HepG2 (cell line): ENCODE results near the gene MRPS11. TPM values are rescaled to one million over a fixed set of nuclear protein-coding genes. Genes with fewer than 3 reads are reported as not detected.

Source experiments
- ATAC-seq: fragments of 200-7000 bp; cut with Tn5 transposase; 3 replicates; pipeline ENCODE4 v1.9.1; 2020; ENCODE audit warnings: mild to moderate bottlenecking, moderate library complexity
- BruUV-seq: library from RNA; stranded (reverse); fragments of 400-500 nt; replicated peaks from 2 replicates; lab custom pipeline; 2021; lab: Mats Ljungman, UMichigan
- CTCF ChIA-PET: fragments of 300-600 bp; formaldehyde crosslinking; extraction: SDS; loops from one replicate; lab custom pipeline; 2021; ENCODE audit warnings: low total read pairs, inconsistent platforms, low intra/inter-chr PET ratio; lab: Yijun Ruan, JAX
- POLR2A ChIA-PET: fragments of 350-600 bp; sonication (Branson Sonifier 250); formaldehyde crosslinking; loops from one replicate; lab custom pipeline; 2020; ENCODE audit warnings: antibody characterized with exemption, inconsistent platforms; lab: Yijun Ruan, JAX
- DNase-seq: peaks from one replicate; pipeline ENCODE4 v3.0.0-alpha.2; 2015; ENCODE audit warnings: low spot score
- FAIRE-seq: peaks from 3 replicates; lab custom pipeline; 2011; peaks lifted over from hg19 to GRCh38; lab: Jason Lieb, UNC
- H2AFZ ChIP-seq: one replicate; pipeline ENCODE4 v1.6.1; 2011; ENCODE audit warnings: low read length, inconsistent platforms
- H3K27ac ChIP-seq: fragments of 300-600 bp; 3 replicates; pipeline ENCODE4 v1.8.0; 2011; ENCODE audit warnings: mixed run types, mild to moderate bottlenecking, mixed read lengths, low read length, inconsistent platforms; ENCODE audit not compliant: insufficient read depth; ENCODE audit errors: extremely low read length
- H3K27me3 ChIP-seq, 2 experiments: fragments of 200-600 bp in 1 of 2; 2 replicates in 1 of 2; 3 replicates in 1 of 2; pipeline versions ENCODE4 v1.6.0 to v1.8.0; 2011; ENCODE audit warnings: low read length in 2 of 2, mild to moderate bottlenecking in 2 of 2, moderate library complexity in 2 of 2, inconsistent platforms in 1 of 2; ENCODE audit not compliant: insufficient read depth in 2 of 2, control insufficient read depth in 1 of 2
- H3K36me3 ChIP-seq, 2 experiments: fragments of 200-600 bp in 1 of 2; replicated peaks in 1 of 2; 2 replicates in 1 of 2; 3 replicates in 1 of 2; pipeline versions ENCODE4 v1.5.1 to v1.8.0; 2011; ENCODE audit warnings: low read length in 2 of 2, inconsistent platforms in 1 of 2; ENCODE audit not compliant: insufficient read depth in 2 of 2, control insufficient read depth in 1 of 2
- H3K4me1 ChIP-seq: 2 replicates; pipeline ENCODE4 v1.5.1; 2012; ENCODE audit warnings: low read length, inconsistent platforms; ENCODE audit not compliant: insufficient read depth
- H3K4me2 ChIP-seq: 2 replicates; pipeline ENCODE4 v1.6.0; 2011; ENCODE audit warnings: low read depth, low read length, inconsistent platforms
- H3K4me3 ChIP-seq, 3 experiments: fragments of 200-600 bp in 1 of 3; sonication (generic), shearing (Covaris generic) in 1 of 3; replicated peaks in 1 of 3; 2 replicates each; pipeline ENCODE4 v1.5.1; 2011 to 2016; ENCODE audit warnings: low read length in 3 of 3, inconsistent platforms in 2 of 3, low read depth in 2 of 3, mild to moderate bottlenecking in 2 of 3, control low read depth in 1 of 3, mixed read lengths in 1 of 3; ENCODE audit not compliant: insufficient read depth in 1 of 3
- H3K79me2 ChIP-seq: one replicate; pipeline ENCODE4 v1.6.1; 2011; ENCODE audit warnings: low read length, inconsistent platforms; ENCODE audit not compliant: insufficient read depth
- H3K9ac ChIP-seq: 2 replicates; pipeline ENCODE4 v1.6.0; 2011; ENCODE audit warnings: mild to moderate bottlenecking, low read depth, low read length, inconsistent platforms; ENCODE audit not compliant: insufficient read depth
- H3K9me3 ChIP-seq: 2 replicates; pipeline ENCODE4 v1.5.1; 2012; ENCODE audit warnings: mild to moderate bottlenecking, low read length
- H4K20me1 ChIP-seq: 2 replicates; pipeline ENCODE4 v1.6.0; 2011; ENCODE audit warnings: inconsistent platforms, mild to moderate bottlenecking, low read length, moderate library complexity; ENCODE audit not compliant: insufficient read depth
- FOXJ3 ChIP-seq: sonication (generic); formaldehyde crosslinking; IDR thresholded peaks from 2 replicates; pipeline ENCODE4 v1.4.0; 2020; ENCODE audit warnings: missing genetic modification reagents, mild to moderate bottlenecking, borderline replicate concordance
- FOXK2 ChIP-seq: fragments of 450-650 bp; IDR thresholded peaks from 2 replicates; pipeline ENCODE4 v1.6.1; 2016
- PHB2 ChIP-seq: fragments of 450-650 bp; IDR thresholded peaks from 2 replicates; pipeline ENCODE4 v1.6.1; 2018; ENCODE audit not compliant: partially characterized antibody
- PPARG ChIP-seq: conservative IDR thresholded peaks from 2 replicates; pipeline ENCODE4 v1.6.1; 2016; ENCODE audit warnings: missing biosample characterization, missing genetic modification reagents
- SRF ChIP-seq: IDR thresholded peaks from 2 replicates; pipeline ENCODE4 v1.6.1; 2011; ENCODE audit warnings: mild to moderate bottlenecking, low read depth, low read length, moderate library complexity
- U2AF2 ChIP-seq: fragments of 200-400 bp; formaldehyde crosslinking; IDR thresholded peaks from 2 replicates; pipeline ENCODE4 v1.6.1; 2017; ENCODE audit warnings: low read depth, mild to moderate bottlenecking, low read length
- ZC3H4 ChIP-seq: sonication (generic); formaldehyde crosslinking; IDR thresholded peaks from 2 replicates; pipeline ENCODE4 v1.4.0; 2020; ENCODE audit warnings: missing genetic modification reagents, borderline replicate concordance
- ZIK1 ChIP-seq: sonication (generic); formaldehyde crosslinking; IDR thresholded peaks from 2 replicates; pipeline ENCODE4 v1.5.0; 2020; ENCODE audit warnings: mild to moderate bottlenecking, low read depth, missing genetic modification reagents, borderline replicate concordance
- ZMYM4 ChIP-seq: sonication (generic); formaldehyde crosslinking; IDR thresholded peaks from 2 replicates; pipeline ENCODE4 v1.8.1; 2023; ENCODE audit warnings: mild to moderate bottlenecking, missing genetic modification reagents
- ZNF138 ChIP-seq: sonication (generic); formaldehyde crosslinking; IDR thresholded peaks from 2 replicates; pipeline ENCODE4 v1.5.0; 2020; ENCODE audit warnings: mild to moderate bottlenecking, low read depth, missing genetic modification reagents
- ZNF577 ChIP-seq: sonication (generic); formaldehyde crosslinking; IDR thresholded peaks from 2 replicates; pipeline ENCODE4 v1.4.0; 2020; ENCODE audit warnings: mild to moderate bottlenecking, low read depth, missing genetic modification reagents, borderline replicate concordance
- ZNF879 ChIP-seq: sonication (generic); formaldehyde crosslinking; IDR thresholded peaks from 2 replicates; pipeline ENCODE4 v1.8.1; 2023; ENCODE audit warnings: missing genetic modification reagents
- WGBS: methylation state at CpG from one replicate; pipeline ENCODE4 v1.1.6; 2017; ENCODE audit warnings: low lambda C conversion rate; 5-methylcytosine and 5-hydroxymethylcytosine counted together
- in situ Hi-C: cut with HindIII; loops from 2 replicates; pipeline ENCODE4 v1.10.0; 2017; ENCODE audit warnings: low pct_unique_long_range_greater_than_20kb; ENCODE audit not compliant: extremely low pct_ligation_motif_present
- intact Hi-C: fragments of 100-400 bp; cut with micrococcal nuclease; formaldehyde crosslinking; loops from one replicate; pipeline ENCODE4 v1.10.0; 2022; ENCODE audit not compliant: unreplicated experiment
- polyA plus RNA-seq, 8 experiments: library from polyadenylated mRNA; depleted of rRNA in 3 of 8; stranded (reverse) in 7 of 8; unstranded in 1 of 8; fragments of >200 nt; fragmentation: Illumina TruSeq in 4 of 8; extraction: Trizol in 4 of 8; gene quantifications; 2 replicates each; pipeline versions ENCODE4 v1.2.1 to v1.2.3, GENCODE V29; 2011 to 2016; ENCODE audit warnings: low read depth in 4 of 8, missing spikeins in 1 of 8, mixed read lengths in 1 of 8; ENCODE audit not compliant: insufficient read depth in 1 of 8
- total RNA-seq, 5 experiments: library from RNA; depleted of rRNA; stranded (reverse); fragments of >200 nt; fragmentation: Illumina TruSeq; extraction: Trizol; gene quantifications; 2 replicates each; pipeline ENCODE4 v1.2.3, GENCODE V29; 2016; ENCODE audit warnings: low read depth in 1 of 5
- TF ChIP-seq, protein P1 (sequence below): sonication (generic); formaldehyde crosslinking; IDR thresholded peaks from 2 replicates; pipeline ENCODE4 v1.8.0; 2022; ENCODE audit warnings: low read depth, missing genetic modification reagents
- TF ChIP-seq, protein P2 (sequence below): sonication (generic); formaldehyde crosslinking; IDR thresholded peaks from 2 replicates; pipeline ENCODE4 v1.5.1; 2020; ENCODE audit warnings: missing genetic modification reagents, mild to moderate bottlenecking, borderline replicate concordance

MRPS11 gene
- total and polyA plus RNA-seq, 2 of the 13 experiments (the other 11 are each of a cell fraction or from before 2014, with no cell fraction given), result 50.1 to 72.7 TPM

DNA sequence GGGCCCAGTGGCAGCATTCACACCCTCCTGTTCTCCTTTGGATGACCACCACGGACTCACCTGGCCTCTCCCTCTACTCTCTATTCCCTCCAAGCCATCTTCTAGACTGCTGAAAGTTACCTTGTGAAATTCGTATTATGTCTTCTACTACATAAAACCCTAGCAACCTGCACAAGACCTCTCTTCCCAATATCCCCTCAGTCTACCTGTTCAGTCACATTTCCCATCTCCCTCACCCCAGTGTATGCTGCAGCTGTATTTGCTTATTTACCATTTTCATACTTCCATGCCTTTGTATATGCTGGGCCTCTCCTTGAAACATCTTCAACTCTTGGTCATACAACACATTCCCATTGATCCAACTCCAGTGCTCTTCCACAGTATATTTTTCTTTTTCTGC is 43.7 kb downstream of the MRPS11 start (continued):
- no peak for TF ChIP-seq ZIK1

DNA sequence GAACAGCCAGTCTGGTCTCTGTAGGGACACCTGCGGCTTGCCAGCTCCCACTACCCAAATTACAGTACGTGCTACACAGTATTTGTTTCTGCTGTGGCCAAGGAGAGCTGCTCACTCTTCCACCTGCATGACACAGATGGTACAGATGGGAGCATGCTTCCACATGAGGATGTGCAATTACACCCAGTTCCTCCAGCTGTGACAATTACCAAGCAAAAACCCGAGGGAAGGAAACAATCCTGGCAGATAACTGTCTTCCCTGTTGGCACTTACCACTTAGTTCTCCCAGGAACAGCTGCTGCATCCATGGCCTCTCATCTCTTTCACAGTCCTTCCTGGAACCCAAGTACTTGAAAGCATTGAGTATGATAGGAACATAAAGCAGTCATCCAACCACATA is 44.6 kb downstream of the MRPS11 start:
- in situ Hi-C loops, result no loop called here
- CTCF ChIA-PET, result no interaction called here

DNA sequence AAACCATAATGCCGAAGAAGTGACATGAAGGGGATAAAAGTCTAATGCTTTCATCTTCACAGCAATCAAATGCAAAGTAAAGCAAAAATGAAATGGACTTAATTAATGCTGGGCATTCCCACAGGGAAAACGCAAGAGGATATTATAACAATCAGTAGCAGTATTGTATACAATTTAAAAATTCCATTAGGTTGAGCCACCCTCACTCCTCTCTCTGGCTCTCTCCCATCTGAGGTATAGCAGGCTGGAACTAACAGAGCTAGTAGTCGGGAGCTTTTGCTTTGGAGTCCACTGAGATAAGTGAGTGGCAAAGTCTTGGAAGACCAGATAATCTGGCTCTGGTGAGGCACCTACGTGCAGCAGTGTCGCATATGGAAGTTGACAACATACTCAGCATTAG is 45.1 kb downstream of the MRPS11 start:
- intact Hi-C loops, result no loop called here
- ATAC-seq, result no peak
- H3K4me3 ChIP-seq, result no peak overlapping the region
- no peak overlapping the region for H3K9ac ChIP-seq
- H3K4me2 ChIP-seq, result no peak overlapping the region
- in situ Hi-C loops, result no loop called here
- no peaks in the 10 kb centered on the region for H3K9me3 ChIP-seq
- no peaks in the 10 kb centered on the region for H3K27me3 ChIP-seq
- BruUV-seq, result no TSS peak
- no peaks in the 10 kb centered on the region for H3K4me1 ChIP-seq
- H3K27ac ChIP-seq, result no peak overlapping the region
- ChIA-PET POLR2A (no interaction called here), CTCF (no interaction called here)
- no peak overlapping the region for H2AFZ ChIP-seq
- H4K20me1 ChIP-seq, result no peaks in the 10 kb centered on the region
- DNase-seq, result no peak
- 95% methylated on average over 5 of the region's 5 CpGs for WGBS
- no peaks in the 10 kb centered on the region for H3K79me2 ChIP-seq
- no peak for FAIRE-seq
- H3K36me3 ChIP-seq, result peaks cover 0 to 6% of the 10 kb centered on the region in 2 experiments; a peak in 2 of 5 replicates
- no peak for TF ChIP-seq ZNF879 (CRISPR knock-in tag)
- no peak for TF ChIP-seq U2AF2
- TF ChIP-seq, protein P1, sequence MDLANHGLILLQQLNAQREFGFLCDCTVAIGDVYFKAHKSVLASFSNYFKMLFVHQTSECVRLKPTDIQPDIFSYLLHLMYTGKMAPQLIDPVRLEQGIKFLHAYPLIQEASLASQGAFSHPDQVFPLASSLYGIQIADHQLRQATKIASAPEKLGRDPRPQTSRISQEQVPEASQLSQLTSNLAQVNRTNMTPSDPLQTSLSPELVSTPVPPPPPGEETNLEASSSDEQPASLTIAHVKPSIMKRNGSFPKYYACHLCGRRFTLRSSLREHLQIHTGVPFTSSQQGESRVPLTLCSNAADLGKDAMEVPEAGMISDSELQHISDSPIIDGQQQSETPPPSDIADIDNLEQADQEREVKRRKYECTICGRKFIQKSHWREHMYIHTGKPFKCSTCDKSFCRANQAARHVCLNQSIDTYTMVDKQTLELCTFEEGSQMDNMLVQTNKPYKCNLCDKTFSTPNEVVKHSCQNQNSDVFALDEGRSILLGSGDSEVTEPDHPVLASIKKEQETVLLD (CRISPR knock-in tag), result no peak
- TF ChIP-seq FOXK2, result no peak
- TF ChIP-seq ZMYM4 (CRISPR knock-in tag), result no peak
- no peak for TF ChIP-seq ZC3H4 (CRISPR knock-in tag)
- TF ChIP-seq SRF, result no peak
- TF ChIP-seq, protein P2, sequence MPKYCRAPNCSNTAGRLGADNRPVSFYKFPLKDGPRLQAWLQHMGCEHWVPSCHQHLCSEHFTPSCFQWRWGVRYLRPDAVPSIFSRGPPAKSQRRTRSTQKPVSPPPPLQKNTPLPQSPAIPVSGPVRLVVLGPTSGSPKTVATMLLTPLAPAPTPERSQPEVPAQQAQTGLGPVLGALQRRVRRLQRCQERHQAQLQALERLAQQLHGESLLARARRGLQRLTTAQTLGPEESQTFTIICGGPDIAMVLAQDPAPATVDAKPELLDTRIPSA, result no peak
- TF ChIP-seq PHB2, result no peak

More for the DNA sequence above, 44.6 kb downstream of the MRPS11 start:
- H3K9me3 ChIP-seq, result no peaks in the 10 kb centered on the region
- TF ChIP-seq ZNF138 (no peak), PPARG (CRISPR knock-in tag) (no peak), ZNF577 (no peak), FOXJ3 (CRISPR knock-in tag) (no peak)
- H2AFZ ChIP-seq, result no peak overlapping the region
- DNase-seq (no peak), ATAC-seq (no peak), FAIRE-seq (no peak)
- H3K79me2 ChIP-seq, result no peaks in the 10 kb centered on the region
- POLR2A ChIA-PET, result no interaction called here
- H3K36me3 ChIP-seq, result peaks cover 0 to 6% of the 10 kb centered on the region in 2 experiments; a peak in 2 of 5 replicates
- no peaks in the 10 kb centered on the region for H4K20me1 ChIP-seq
- no peak overlapping the region for H3K4me3 ChIP-seq
- H3K9ac ChIP-seq, result no peak overlapping the region
- no peak overlapping the region for H3K4me2 ChIP-seq
- no peaks in the 10 kb centered on the region for H3K27me3 ChIP-seq
- BruUV-seq, result no TSS peak
- WGBS, result 68% methylated on average over 3 of the region's 3 CpGs
- intact Hi-C loops, result no loop called here
- no peak overlapping the region for H3K27ac ChIP-seq
- no peaks in the 10 kb centered on the region for H3K4me1 ChIP-seq
